Liver (tissue), 3 donors: ENCODE results near the gene ZNF175.

Experiments
- FOXA1 ChIP-seq: IDR thresholded peaks from 2 replicates; pipeline ENCODE4 v1.6.1; 2016; ENCODE audit warnings: antibody characterized with exemption
- GABPA ChIP-seq, 2 donors: IDR thresholded peaks in 1 of 2; conservative IDR thresholded peaks in 1 of 2; 2 replicates each; pipeline ENCODE4 v1.6.1; 2016; ENCODE audit warnings: antibody characterized with exemption in 2 of 2, mild to moderate bottlenecking in 1 of 2, moderate library complexity in 1 of 2
- HNF4G ChIP-seq: IDR thresholded peaks from 2 replicates; pipeline ENCODE4 v1.6.1; 2016; ENCODE audit warnings: antibody characterized with exemption
- JUND ChIP-seq, 2 donors: IDR thresholded peaks; 2 replicates each; pipeline ENCODE4 v1.6.1; 2016; ENCODE audit warnings: antibody characterized with exemption in 2 of 2
- RAD21 ChIP-seq, 2 donors: IDR thresholded peaks; 2 replicates each; pipeline ENCODE4 v1.6.1; 2016; ENCODE audit warnings: antibody characterized with exemption in 2 of 2, mild to moderate bottlenecking in 2 of 2
- RXRA ChIP-seq, 2 donors: IDR thresholded peaks; 2 replicates each; pipeline ENCODE4 v1.6.1; 2017 to 2018; ENCODE audit warnings: antibody characterized with exemption in 2 of 2, mild to moderate bottlenecking in 1 of 2
- SP1 ChIP-seq: IDR thresholded peaks from 2 replicates; pipeline ENCODE4 v1.6.1; 2018; ENCODE audit warnings: antibody characterized with exemption, mild to moderate bottlenecking
- TAF1 ChIP-seq: conservative IDR thresholded peaks from 2 replicates; pipeline ENCODE4 v1.6.1; 2016; ENCODE audit warnings: antibody characterized with exemption, mild to moderate bottlenecking
- YY1 ChIP-seq: IDR thresholded peaks from 2 replicates; pipeline ENCODE4 v1.6.1; 2016; ENCODE audit warnings: antibody characterized with exemption, mild to moderate bottlenecking
- TF ChIP-seq, protein P1 (sequence below): fragments of 150-350 bp; IDR thresholded peaks from 2 replicates; pipeline ENCODE4 v1.5.1; 2017; ENCODE audit warnings: improper control_type of control experiment, low read depth, low read length; ENCODE audit not compliant: missing input control
- TF ChIP-seq, protein P2 (sequence below): IDR thresholded peaks from 2 replicates; pipeline ENCODE4 v1.6.1; 2016; ENCODE audit warnings: antibody characterized with exemption
- TF ChIP-seq, protein P3 (sequence below): IDR thresholded peaks from 2 replicates; pipeline ENCODE4 v1.6.1; 2016; ENCODE audit warnings: antibody characterized with exemption, mild to moderate bottlenecking
- TF ChIP-seq, protein P4 (sequence below): IDR thresholded peaks from 2 replicates; pipeline ENCODE4 v1.6.1; 2016; ENCODE audit warnings: antibody characterized with exemption
- TF ChIP-seq, protein P5 (sequence below): IDR thresholded peaks from 2 replicates; pipeline ENCODE4 v1.6.1; 2016; ENCODE audit warnings: antibody characterized with exemption
- donor health status: healthy.
- donor health status: healthy.

DNA sequence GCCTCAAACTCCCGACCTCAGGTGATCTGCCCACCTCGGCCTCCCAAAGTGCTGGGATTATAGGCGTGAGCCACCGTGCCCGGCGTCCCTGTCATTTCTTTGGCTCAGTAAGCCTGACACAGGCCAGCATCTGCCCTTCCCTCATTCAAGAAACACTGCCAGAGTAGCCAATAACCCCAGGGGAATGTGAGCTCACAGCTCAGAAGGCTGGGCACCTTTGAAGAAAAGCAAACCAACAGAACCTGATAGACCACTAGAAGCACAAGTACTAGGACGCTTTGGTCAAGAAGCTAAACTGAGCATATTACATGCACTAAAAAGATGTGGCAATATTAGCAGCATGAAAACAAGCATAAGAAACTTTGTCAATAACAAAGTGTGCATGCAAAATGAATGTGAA lies 44.9 kb downstream of the ZNF175 start:
- TF ChIP-seq, protein P1, sequence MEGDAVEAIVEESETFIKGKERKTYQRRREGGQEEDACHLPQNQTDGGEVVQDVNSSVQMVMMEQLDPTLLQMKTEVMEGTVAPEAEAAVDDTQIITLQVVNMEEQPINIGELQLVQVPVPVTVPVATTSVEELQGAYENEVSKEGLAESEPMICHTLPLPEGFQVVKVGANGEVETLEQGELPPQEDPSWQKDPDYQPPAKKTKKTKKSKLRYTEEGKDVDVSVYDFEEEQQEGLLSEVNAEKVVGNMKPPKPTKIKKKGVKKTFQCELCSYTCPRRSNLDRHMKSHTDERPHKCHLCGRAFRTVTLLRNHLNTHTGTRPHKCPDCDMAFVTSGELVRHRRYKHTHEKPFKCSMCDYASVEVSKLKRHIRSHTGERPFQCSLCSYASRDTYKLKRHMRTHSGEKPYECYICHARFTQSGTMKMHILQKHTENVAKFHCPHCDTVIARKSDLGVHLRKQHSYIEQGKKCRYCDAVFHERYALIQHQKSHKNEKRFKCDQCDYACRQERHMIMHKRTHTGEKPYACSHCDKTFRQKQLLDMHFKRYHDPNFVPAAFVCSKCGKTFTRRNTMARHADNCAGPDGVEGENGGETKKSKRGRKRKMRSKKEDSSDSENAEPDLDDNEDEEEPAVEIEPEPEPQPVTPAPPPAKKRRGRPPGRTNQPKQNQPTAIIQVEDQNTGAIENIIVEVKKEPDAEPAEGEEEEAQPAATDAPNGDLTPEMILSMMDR = no peak
- no peak for TF ChIP-seq RAD21 (IDR thresholded peaks at IDR 0.05)
- TF ChIP-seq, protein P2, sequence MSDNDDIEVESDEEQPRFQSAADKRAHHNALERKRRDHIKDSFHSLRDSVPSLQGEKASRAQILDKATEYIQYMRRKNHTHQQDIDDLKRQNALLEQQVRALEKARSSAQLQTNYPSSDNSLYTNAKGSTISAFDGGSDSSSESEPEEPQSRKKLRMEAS = no peak
- TF ChIP-seq SP1 = no peak
- TF ChIP-seq YY1 = no peak
- TF ChIP-seq, protein P3, sequence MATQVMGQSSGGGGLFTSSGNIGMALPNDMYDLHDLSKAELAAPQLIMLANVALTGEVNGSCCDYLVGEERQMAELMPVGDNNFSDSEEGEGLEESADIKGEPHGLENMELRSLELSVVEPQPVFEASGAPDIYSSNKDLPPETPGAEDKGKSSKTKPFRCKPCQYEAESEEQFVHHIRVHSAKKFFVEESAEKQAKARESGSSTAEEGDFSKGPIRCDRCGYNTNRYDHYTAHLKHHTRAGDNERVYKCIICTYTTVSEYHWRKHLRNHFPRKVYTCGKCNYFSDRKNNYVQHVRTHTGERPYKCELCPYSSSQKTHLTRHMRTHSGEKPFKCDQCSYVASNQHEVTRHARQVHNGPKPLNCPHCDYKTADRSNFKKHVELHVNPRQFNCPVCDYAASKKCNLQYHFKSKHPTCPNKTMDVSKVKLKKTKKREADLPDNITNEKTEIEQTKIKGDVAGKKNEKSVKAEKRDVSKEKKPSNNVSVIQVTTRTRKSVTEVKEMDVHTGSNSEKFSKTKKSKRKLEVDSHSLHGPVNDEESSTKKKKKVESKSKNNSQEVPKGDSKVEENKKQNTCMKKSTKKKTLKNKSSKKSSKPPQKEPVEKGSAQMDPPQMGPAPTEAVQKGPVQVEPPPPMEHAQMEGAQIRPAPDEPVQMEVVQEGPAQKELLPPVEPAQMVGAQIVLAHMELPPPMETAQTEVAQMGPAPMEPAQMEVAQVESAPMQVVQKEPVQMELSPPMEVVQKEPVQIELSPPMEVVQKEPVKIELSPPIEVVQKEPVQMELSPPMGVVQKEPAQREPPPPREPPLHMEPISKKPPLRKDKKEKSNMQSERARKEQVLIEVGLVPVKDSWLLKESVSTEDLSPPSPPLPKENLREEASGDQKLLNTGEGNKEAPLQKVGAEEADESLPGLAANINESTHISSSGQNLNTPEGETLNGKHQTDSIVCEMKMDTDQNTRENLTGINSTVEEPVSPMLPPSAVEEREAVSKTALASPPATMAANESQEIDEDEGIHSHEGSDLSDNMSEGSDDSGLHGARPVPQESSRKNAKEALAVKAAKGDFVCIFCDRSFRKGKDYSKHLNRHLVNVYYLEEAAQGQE = no peak
- TF ChIP-seq, protein P4, sequence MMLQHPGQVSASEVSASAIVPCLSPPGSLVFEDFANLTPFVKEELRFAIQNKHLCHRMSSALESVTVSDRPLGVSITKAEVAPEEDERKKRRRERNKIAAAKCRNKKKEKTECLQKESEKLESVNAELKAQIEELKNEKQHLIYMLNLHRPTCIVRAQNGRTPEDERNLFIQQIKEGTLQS = no peak
- TF ChIP-seq, protein P5, sequence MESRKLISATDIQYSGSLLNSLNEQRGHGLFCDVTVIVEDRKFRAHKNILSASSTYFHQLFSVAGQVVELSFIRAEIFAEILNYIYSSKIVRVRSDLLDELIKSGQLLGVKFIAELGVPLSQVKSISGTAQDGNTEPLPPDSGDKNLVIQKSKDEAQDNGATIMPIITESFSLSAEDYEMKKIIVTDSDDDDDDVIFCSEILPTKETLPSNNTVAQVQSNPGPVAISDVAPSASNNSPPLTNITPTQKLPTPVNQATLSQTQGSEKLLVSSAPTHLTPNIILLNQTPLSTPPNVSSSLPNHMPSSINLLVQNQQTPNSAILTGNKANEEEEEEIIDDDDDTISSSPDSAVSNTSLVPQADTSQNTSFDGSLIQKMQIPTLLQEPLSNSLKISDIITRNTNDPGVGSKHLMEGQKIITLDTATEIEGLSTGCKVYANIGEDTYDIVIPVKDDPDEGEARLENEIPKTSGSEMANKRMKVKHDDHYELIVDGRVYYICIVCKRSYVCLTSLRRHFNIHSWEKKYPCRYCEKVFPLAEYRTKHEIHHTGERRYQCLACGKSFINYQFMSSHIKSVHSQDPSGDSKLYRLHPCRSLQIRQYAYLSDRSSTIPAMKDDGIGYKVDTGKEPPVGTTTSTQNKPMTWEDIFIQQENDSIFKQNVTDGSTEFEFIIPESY = no peak
- TF ChIP-seq TAF1 = no peak
- no peak for TF ChIP-seq GABPA (IDR thresholded peaks at IDR 0.05 in 1 of 2, conservative IDR thresholded peaks at IDR 0.05 in 1 of 2)
- no peak for TF ChIP-seq JUND (IDR thresholded peaks at IDR 0.05)
- TF ChIP-seq RXRA (IDR thresholded peaks at IDR 0.05) = no peak
- TF ChIP-seq HNF4G = no peak
- TF ChIP-seq FOXA1 = no peak
